Dendritic cell treated with granulocyte-macrophage colony-stimulating factor and Interleukin-4, amounts not matched to agents 40 ng/mL and 50 ng/mL, for 4 days (primary cell): ENCODE data around the gene CHAF1A.
A peak's percentile ranks its signal among the peaks of the same experiment; 100 is the strongest.

Experiments used
- H3K27ac Mint-ChIP-seq: one replicate; pipeline ENCODE4 v1.8.0; 2022; ENCODE audit warnings: mild to moderate bottlenecking, mixed read lengths
- H3K27me3 Mint-ChIP-seq: one replicate; pipeline ENCODE4 v1.8.0; 2022; ENCODE audit warnings: mild to moderate bottlenecking, mixed read lengths
- H3K36me3 Mint-ChIP-seq: one replicate; pipeline ENCODE4 v1.8.0; 2022; ENCODE audit warnings: low read depth, mixed read lengths
- H3K4me1 Mint-ChIP-seq: one replicate; pipeline ENCODE4 v1.8.0; 2022; ENCODE audit warnings: low read depth, mixed read lengths
- H3K4me3 Mint-ChIP-seq: one replicate; pipeline ENCODE4 v1.8.0; 2022; ENCODE audit warnings: mild to moderate bottlenecking, moderate library complexity, mixed read lengths
- H3K9me3 Mint-ChIP-seq: one replicate; pipeline ENCODE4 v1.8.0; 2022; ENCODE audit warnings: mixed read lengths
- intact Hi-C: fragments of 100-400 bp; cut with micrococcal nuclease; formaldehyde crosslinking; loops from one replicate; pipeline ENCODE4 v1.15.0; 2022

Gene CHAF1A

GRCh38 chr19:4362101-4362828, 40.2 kb upstream of the CHAF1A start:
- Mint-ChIP-seq H3K4me3 (no peak overlapping the region), H3K27me3 (no peaks in the 10 kb centered on the region), H3K9me3 (no peaks in the 10 kb centered on the region), H3K4me1 (peaks cover 26% of the 10 kb centered on the region), H3K36me3 (peaks cover 100% of the 10 kb centered on the region), H3K27ac (no peak overlapping the region)
- intact Hi-C loops, result no loop called here

GRCh38 chr19:4362831-4363545, 39.5 kb upstream of the CHAF1A start:
- no peaks in the 10 kb centered on the region for H3K9me3 Mint-ChIP-seq
- H3K4me3 Mint-ChIP-seq, result no peak overlapping the region
- peaks cover 100% of the 10 kb centered on the region for H3K36me3 Mint-ChIP-seq
- H3K4me1 Mint-ChIP-seq, result peaks cover 34% of the 10 kb centered on the region
- H3K27ac Mint-ChIP-seq, result no peak overlapping the region
- intact Hi-C loops, result no loop called here
- no peaks in the 10 kb centered on the region for H3K27me3 Mint-ChIP-seq

GRCh38 chr19:4363571-4364304, 38.7 kb upstream of the CHAF1A start:
- Mint-ChIP-seq H3K27me3 (no peaks in the 10 kb centered on the region), H3K36me3 (peaks cover 95% of the 10 kb centered on the region), H3K27ac (no peak overlapping the region), H3K9me3 (no peaks in the 10 kb centered on the region), H3K4me1 (peaks cover 41% of the 10 kb centered on the region), H3K4me3 (no peak overlapping the region)
- intact Hi-C loops, result no loop called here

GRCh38 chr19:4365341-4365740, 37.1 kb upstream of the CHAF1A start:
- peak overlapping the region; percentile 91 for H3K27ac Mint-ChIP-seq
- no peak overlapping the region for H3K4me3 Mint-ChIP-seq
- no peaks in the 10 kb centered on the region for H3K27me3 Mint-ChIP-seq
- peaks cover 55% of the 10 kb centered on the region for H3K4me1 Mint-ChIP-seq
- H3K9me3 Mint-ChIP-seq, result no peaks in the 10 kb centered on the region
- peaks cover 80% of the 10 kb centered on the region for H3K36me3 Mint-ChIP-seq
- intact Hi-C loops, result no loop called here

GRCh38 chr19:4365791-4366665, 36.4 kb upstream of the CHAF1A start:
- Mint-ChIP-seq H3K27me3 (no peaks in the 10 kb centered on the region), H3K4me3 (no peak overlapping the region), H3K27ac (peak overlapping the region; percentile 91), H3K4me1 (peaks cover 55% of the 10 kb centered on the region), H3K36me3 (peaks cover 80% of the 10 kb centered on the region), H3K9me3 (no peaks in the 10 kb centered on the region)
- intact Hi-C loops, result no loop called here

- peak overlapping the region; percentile 91 for H3K27ac Mint-ChIP-seq
- H3K27me3 Mint-ChIP-seq, result no peaks in the 10 kb centered on the region
Observed at GRCh38 chr19:4366666-4367335, 35.6 kb upstream of the CHAF1A start.

GRCh38 chr19:4367336-4367723, 35.1 kb upstream of the CHAF1A start:
- H3K27me3 Mint-ChIP-seq, result no peaks in the 10 kb centered on the region
- peaks cover 68% of the 10 kb centered on the region for H3K4me1 Mint-ChIP-seq

More at GRCh38 chr19:4366666-4367335, 35.6 kb upstream of the CHAF1A start:
- no peaks in the 10 kb centered on the region for H3K9me3 Mint-ChIP-seq
- intact Hi-C loops, result no loop called here
- peaks cover 80% of the 10 kb centered on the region for H3K36me3 Mint-ChIP-seq
- H3K4me3 Mint-ChIP-seq, result no peak overlapping the region
- H3K4me1 Mint-ChIP-seq, result peaks cover 62% of the 10 kb centered on the region

GRCh38 chr19:4367781-4368127, 34.7 kb upstream of the CHAF1A start:
- H3K4me3 Mint-ChIP-seq, result peak overlapping the region; percentile 67
- H3K27ac Mint-ChIP-seq, result peak overlapping the region; percentile 91
- H3K36me3 Mint-ChIP-seq, result peaks cover 80% of the 10 kb centered on the region
- no peaks in the 10 kb centered on the region for H3K27me3 Mint-ChIP-seq
- no peaks in the 10 kb centered on the region for H3K9me3 Mint-ChIP-seq
- H3K4me1 Mint-ChIP-seq, result peaks cover 72% of the 10 kb centered on the region
- intact Hi-C loops, result no loop called here

More at GRCh38 chr19:4367336-4367723, 35.1 kb upstream of the CHAF1A start:
- no peaks in the 10 kb centered on the region for H3K9me3 Mint-ChIP-seq
- peak overlapping the region; percentile 91 for H3K27ac Mint-ChIP-seq
- no peak overlapping the region for H3K4me3 Mint-ChIP-seq
- H3K36me3 Mint-ChIP-seq, result peaks cover 80% of the 10 kb centered on the region
- intact Hi-C loops, result no loop called here

- intact Hi-C loops, result no loop called here
- H3K27me3 Mint-ChIP-seq, result no peaks in the 10 kb centered on the region
- H3K27ac Mint-ChIP-seq, result peak overlapping the region; percentile 91
- H3K36me3 Mint-ChIP-seq, result peaks cover 79% of the 10 kb centered on the region
- H3K4me3 Mint-ChIP-seq, result peak overlapping the region; percentile 67
- H3K4me1 Mint-ChIP-seq, result peaks cover 77% of the 10 kb centered on the region
- no peaks in the 10 kb centered on the region for H3K9me3 Mint-ChIP-seq
Observed at GRCh38 chr19:4368128-4368820, 34.2 kb upstream of the CHAF1A start.

- peak overlapping the region; percentile 91 for H3K27ac Mint-ChIP-seq
- peak overlapping the region; percentile 67 for H3K4me3 Mint-ChIP-seq
- H3K9me3 Mint-ChIP-seq, result no peaks in the 10 kb centered on the region
- intact Hi-C loops, result loop anchor here (1.0 kb wide), 1 partner anchor 31 kb away; the partner anchor contains the start of gene SH3GL1
- peaks cover 87% of the 10 kb centered on the region for H3K4me1 Mint-ChIP-seq
- peaks cover 74% of the 10 kb centered on the region for H3K36me3 Mint-ChIP-seq
- H3K27me3 Mint-ChIP-seq, result no peaks in the 10 kb centered on the region
Observed at GRCh38 chr19:4369109-4369887, 33.1 kb upstream of the CHAF1A start.

GRCh38 chr19:4369888-4370260, 32.6 kb upstream of the CHAF1A start:
- peak overlapping the region; percentile 91 for H3K27ac Mint-ChIP-seq
- H3K27me3 Mint-ChIP-seq, result no peaks in the 10 kb centered on the region
- intact Hi-C loops, result loop anchor here (1.0 kb wide), 1 partner anchor 30 kb away; the partner anchor contains the start of gene SH3GL1
- peak overlapping the region; percentile 67 for H3K4me3 Mint-ChIP-seq
- H3K4me1 Mint-ChIP-seq, result peaks cover 93% of the 10 kb centered on the region
- H3K36me3 Mint-ChIP-seq, result peaks cover 68% of the 10 kb centered on the region
- no peaks in the 10 kb centered on the region for H3K9me3 Mint-ChIP-seq

GRCh38 chr19:4370418-4371041, 31.9 kb upstream of the CHAF1A start:
- Mint-ChIP-seq H3K27ac (peak overlapping the region; percentile 91), H3K4me1 (peaks cover 99% of the 10 kb centered on the region)
- intact Hi-C loops, result no loop called here

More at GRCh38 chr19:4370418-4371041, 31.9 kb upstream of the CHAF1A start:
- H3K36me3 Mint-ChIP-seq, result peaks cover 61% of the 10 kb centered on the region
- H3K4me3 Mint-ChIP-seq, result peak overlapping the region; percentile 59
- no peaks in the 10 kb centered on the region for H3K27me3 Mint-ChIP-seq
- H3K9me3 Mint-ChIP-seq, result no peaks in the 10 kb centered on the region
